DMS53 treated with DMSO at 0.1 percent for 48 hours (cell line): ENCODE results near the gene RNASE2.
"Not testable (repeated sequence)": the region's sequence is repeated elsewhere in the genome, so short reads cannot be mapped to it uniquely, and the experiment has no call there.

Source experiments
- DNase-seq: peaks from one replicate; lab custom pipeline; 2025; ENCODE audit not compliant: unreplicated experiment; lab: John Stamatoyannopoulos, UW

RNASE2 gene

DNA sequence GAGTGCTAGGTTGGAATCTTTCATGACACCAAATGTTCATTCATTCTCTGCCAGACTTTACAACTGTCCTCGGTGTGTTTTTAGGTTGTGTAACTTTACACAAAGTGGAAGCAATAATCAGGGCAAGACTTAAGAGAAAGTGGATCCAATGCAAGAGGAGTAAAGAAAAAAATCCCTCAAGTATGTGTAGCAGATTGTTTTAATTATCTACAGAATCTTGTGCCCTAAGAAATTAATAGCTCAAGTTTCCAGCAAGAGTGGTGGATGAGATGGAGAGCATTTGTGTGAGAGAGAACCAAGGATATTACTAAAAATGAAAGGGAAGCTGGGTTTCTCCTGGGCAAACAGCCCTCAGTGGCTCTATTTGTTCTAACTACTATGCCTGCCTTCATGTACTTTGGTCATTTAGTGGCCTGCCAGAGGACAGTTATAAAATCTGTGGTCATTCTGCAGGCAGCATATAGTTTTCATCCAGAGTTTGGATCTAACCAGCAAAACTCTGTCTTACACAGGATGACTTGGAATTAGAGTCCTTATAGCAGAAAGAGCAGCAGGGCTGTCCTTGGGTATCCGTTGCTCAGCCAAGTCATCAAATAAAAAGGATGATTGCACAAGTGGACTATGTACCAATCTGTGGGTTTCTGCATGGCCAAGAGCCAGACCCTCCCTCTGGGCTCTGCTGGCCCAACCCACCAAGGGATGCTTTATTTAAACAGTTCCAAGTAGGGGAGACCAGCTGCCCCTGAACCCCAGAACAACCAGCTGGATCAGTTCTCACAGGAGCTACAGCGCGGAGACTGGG lies at the start of gene RNASE2:
RNASE2 (plus strand) TSS at position 752 of the 802 bp plus-strand sequence. CDS start 285 bp downstream, outside the sequence.
- DNase-seq, result not testable (repeated sequence)

DNA sequence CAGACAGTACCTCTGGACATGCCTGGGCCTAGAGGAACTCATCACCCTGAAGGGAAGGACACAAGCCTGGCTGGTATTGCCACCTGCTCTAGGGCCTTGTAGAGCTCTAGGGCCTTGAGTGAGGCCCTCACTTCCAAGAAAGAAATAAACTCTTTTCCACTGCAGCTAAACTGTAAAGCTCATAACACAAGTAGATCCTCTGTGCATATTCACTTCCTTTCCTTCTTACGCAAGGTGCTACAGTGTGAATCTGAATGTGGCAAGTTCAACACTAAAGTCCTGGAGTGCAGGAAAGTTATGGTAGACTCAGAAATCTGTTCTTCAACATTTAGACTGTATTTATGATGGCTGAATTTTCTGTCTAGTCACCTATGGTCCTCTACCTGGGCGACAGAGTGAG lies 49.6 kb upstream of the RNASE2 start:
- DNase-seq, result no peak

- DNase-seq, result no peak
Observed at GRCh38 chr14:20907214-20907613, 48.1 kb upstream of the RNASE2 start.

DNA sequence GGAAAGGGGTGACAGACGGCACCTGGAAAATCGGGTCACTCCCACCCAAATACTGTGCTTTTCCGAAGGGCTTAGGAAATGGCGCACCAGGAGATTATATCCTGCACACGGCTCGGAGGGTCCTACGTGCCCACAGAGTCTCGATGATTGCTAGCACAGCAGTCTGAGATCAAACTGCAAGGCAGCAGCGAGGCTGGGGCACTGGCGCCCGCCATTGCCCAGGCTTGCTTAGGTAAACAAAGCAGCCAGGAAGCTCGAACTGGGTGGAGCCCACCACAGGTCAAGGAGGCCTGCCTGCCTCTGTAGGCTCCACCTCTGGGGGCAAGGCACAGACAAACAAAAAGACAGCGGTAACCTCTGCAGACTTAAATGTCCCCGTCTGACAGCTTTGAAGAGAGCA lies 44.5 kb upstream of the RNASE2 start:
- not testable (repeated sequence) for DNase-seq

DNA sequence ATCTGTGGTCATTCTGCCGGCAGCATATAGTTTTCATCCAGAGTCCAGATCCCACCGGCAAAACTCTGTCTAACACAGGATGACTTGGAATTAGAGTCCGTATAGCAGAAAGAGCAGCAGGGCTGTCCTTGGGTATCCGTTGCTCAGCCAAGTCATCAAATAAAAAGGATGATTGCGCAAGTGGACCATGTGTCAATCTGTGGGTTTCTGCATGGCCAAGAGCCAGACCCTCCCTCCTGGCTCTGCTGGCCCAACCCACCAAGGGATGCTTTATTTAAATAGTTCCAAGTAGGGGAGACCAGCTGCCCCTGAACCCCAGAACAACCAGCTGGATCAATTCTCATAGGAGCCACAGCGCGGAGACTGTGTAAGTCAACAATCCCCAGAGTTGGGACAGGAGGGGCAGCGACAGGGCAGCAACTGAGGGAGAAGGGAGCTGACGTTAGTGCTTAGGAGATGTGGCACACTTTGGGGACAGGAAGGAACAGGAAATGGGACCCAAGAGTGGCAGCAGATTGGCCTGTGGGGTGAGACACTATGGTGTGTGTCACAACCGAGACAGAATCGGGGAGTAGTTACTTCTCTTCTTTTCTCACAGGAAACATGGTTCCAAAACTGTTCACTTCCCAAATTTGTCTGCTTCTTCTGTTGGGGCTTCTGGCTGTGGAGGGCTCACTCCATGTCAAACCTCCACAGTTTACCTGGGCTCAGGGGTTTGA lies 36.1 kb upstream of the RNASE2 start:
- not testable (repeated sequence) for DNase-seq

DNA sequence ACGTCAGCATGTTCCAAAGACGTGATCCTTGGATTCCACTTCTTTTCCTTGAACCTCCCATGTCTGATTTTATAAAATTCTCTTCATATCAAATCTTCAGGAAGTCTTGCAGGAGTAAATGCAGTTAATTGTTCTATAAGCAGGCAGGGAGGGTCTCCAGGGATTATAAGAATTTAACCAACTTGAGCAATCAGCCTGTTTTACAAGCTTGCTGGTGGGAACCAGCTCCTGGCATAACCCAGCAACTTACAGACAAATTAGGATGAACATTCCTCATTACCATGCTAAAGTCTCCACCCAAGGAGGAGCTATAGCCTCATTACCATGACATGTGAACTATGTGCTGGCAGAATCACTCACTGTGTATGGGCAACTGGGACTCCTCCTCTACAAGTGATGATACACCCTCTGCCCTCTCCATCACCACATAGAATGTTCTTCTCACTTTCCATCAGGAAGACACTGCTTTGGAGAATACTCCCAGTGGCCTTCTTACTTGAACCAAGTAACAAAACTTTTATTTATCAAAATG lies 31.5 kb upstream of the RNASE2 start:
- DNase-seq, result not testable (repeated sequence)

- DNase-seq, result no peak
Observed at GRCh38 chr14:20934148-20934762, 21.0 kb upstream of the RNASE2 start.

DNA sequence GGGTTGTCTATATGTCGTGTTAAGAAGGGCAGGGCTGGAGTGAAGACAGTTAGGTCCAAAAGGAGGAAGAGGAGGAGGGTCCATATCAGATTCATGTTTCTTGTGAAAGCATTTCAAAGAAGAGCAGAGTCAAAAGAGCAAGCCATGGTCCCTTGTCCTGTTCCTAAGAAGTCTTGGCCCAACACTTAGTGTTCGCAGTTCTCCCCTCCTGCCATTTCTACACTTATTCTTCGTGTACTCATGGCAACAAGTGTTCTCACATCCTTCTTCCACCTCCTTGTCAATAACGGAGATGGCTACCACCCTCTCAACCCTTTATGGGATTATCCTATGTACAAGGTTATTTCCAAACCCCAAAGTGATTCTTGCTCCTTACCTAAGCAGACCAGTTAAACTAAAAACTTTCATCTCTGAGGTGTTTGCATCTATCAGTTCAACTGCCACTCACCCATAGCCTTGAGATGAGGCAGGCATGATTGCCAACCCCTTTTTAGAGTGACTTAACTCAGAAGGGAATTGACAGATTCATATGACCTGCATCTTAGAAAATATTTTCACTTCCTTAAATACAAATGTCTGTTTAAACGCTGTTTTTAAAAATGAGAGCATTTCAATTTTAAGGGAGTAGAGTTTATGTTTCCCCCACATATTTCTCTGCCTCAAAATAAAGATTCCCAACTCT lies 19.8 kb upstream of the RNASE2 start:
- DNase-seq, result no peak

DNA sequence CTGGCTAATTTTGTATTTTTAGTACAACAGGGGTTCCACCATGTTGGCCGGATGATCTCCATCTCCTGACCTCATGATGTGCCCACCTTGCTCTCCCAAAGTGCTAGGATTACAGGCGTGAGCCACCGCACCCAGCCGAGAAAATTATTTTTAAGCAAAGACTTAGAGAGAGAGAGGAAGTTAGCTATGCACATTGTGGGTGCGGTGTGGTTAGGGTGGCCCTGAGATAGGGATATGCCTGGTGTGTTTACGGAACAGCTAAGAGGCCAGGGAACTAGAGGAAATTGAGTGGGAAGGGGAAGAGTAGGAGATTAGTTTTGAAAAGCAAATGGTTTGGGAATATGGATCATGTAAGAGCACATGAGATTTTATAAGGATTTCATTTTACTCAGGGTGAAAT lies 10.1 kb upstream of the RNASE2 start:
- not testable (repeated sequence) for DNase-seq

DNA sequence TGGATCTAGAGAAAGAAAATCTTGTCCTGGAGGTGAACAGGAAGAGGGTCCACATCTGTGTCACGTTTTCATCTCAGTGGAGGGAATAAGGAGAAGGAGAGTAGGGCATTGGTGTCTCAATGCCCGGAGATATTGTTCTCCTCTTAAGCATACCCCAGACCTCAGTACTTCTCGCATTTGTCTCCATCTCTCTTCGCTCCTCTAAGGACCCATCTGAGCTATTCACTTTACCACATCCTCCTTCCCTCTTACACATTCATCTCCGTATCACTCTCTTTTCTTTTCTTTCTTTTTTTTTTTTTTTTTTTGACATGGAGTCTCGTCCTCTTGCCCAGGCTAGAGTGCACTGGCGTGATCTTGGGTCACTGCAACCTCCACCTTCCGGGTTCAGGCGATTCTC lies 8.6 kb upstream of the RNASE2 start:
- not testable (repeated sequence) for DNase-seq

GRCh38 chr14:20955538-20955873 lies 219 bp downstream of the RNASE2 start:
- not testable (repeated sequence) for DNase-seq

DNA sequence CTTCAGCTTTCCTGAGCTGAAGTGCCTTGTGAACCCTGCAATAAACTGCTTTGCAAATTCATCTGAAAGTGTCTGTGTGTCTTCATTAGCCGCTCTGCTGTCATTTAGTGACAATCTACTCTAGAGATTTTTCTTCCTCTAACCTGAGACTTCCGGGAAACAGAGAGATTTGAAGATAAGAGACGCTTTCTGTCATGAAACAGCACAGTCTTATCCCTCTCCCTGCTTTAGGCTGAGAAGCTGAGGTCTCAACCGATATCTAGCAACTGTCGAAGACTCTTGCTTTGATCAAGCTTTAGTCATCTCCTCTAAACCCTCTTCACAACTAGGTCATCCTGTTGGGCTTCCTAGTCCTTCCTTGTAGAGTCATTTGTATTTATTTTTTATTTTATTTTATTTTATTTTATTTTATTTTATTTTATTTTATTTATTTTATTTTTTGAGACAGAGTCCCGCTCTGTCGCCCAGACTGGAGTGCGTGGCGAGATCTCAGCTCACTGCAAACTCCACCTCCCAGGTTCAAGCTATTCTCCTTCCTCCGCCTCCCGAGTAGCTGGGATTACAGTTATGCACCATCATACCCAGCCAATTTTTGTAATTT lies 1.2 kb downstream of the RNASE2 start:
- DNase-seq, result no peak

- not testable (repeated sequence) for DNase-seq
Observed at GRCh38 chr14:20958946-20959345, 3.7 kb downstream of the RNASE2 start.

- DNase-seq, result no peak
Observed at GRCh38 chr14:20969336-20969735, 14.0 kb downstream of the RNASE2 start.

GRCh38 chr14:20970647-20970982 lies 15.3 kb downstream of the RNASE2 start:
- DNase-seq, result no peak

- DNase-seq, result no peak
Observed at GRCh38 chr14:20970983-20971704, 15.9 kb downstream of the RNASE2 start.

GRCh38 chr14:20971705-20972021 lies 16.4 kb downstream of the RNASE2 start:
- DNase-seq, result no peak

DNA sequence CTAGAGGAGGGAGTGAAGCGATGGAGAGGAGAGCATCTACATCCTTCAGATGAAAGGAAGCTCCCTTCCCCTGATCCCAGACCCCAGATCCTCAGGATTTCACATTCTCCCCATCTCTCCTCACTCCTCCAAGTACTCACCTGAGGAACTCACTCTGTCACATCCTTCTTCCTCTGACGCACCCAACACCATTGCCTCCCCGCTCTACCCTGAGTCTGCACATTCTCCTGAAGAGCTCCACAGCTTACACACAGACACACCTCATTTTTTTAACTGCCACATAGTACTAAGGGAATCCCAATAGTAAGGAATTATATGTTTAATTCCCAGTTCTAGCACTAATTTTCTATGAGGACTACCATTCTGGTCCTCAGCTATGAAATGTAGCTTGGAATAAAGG lies 18.2 kb downstream of the RNASE2 start:
- no peak for DNase-seq

GRCh38 chr14:20976291-20976690 lies 21.0 kb downstream of the RNASE2 start:
- no peak for DNase-seq

DNA sequence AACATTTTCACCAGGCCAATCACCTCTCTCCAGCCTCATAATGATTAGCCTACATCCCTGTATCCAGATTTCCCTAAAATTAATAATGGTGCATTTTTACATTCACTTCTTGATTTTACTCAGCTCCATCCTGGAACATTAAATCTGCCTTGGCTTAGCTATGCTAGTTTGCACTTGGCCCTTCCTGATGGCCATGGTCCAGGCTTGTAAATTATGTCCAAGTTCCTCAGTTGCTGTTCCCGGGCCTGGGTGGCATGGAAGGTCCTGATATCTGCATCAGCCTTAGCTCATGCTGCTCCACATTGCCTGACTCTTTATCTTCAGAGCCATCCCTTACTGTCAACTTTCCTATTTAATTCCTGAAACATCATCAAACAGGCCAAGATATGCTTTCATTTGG lies 23.4 kb downstream of the RNASE2 start:
- DNase-seq, result no peak
